SK-N-SH treated with all-trans-retinoic acid at 6 μM for 48 hours (cell line): ENCODE results near the gene RIOX2.

Experiments used
- ARNTL ChIP-seq: fragments of 450-650 bp; formaldehyde crosslinking; IDR thresholded peaks from 2 replicates; pipeline ENCODE4 v1.5.0; 2020; ENCODE audit warnings: low read depth, mild to moderate bottlenecking, moderate library complexity, borderline replicate concordance
- OSR1 ChIP-seq: fragments of 250-450 bp; sonication (Bioruptor Pico); IDR thresholded peaks from 2 replicates; pipeline ENCODE4 v1.8.0; 2022; ENCODE audit warnings: moderate library complexity, mild to moderate bottlenecking, inconsistent platforms
- PPARA ChIP-seq: fragments of 250-450 bp; sonication (Bioruptor Pico); IDR thresholded peaks from 2 replicates; pipeline ENCODE4 v1.5.0; 2020; ENCODE audit warnings: mild to moderate bottlenecking, borderline replicate concordance
- ZFP3 ChIP-seq: fragments of 250-450 bp; sonication (Bioruptor Pico); IDR thresholded peaks from 2 replicates; pipeline ENCODE4 v1.5.0; 2020; ENCODE audit warnings: mild to moderate bottlenecking, moderate library complexity
- ZNF70 ChIP-seq: fragments of 450-650 bp; formaldehyde crosslinking; IDR thresholded peaks from 2 replicates; pipeline ENCODE4 v1.5.0; 2020; ENCODE audit warnings: mild to moderate bottlenecking, moderate library complexity

- TF ChIP-seq ZFP3 (CRISPR knock-in tag) = no peak
- TF ChIP-seq ZNF70 (CRISPR knock-in tag) = no peak
- TF ChIP-seq OSR1 (CRISPR knock-in tag) = no peak
- no peak for TF ChIP-seq ARNTL (CRISPR knock-in tag)
- TF ChIP-seq PPARA = no peak
Observed at GRCh38 chr3:97948351-97949109, 23.7 kb downstream of the RIOX2 start.
